GM18508 (cell line): ENCODE measurements around the gene ABCG5.

ENCODE experiments used
- ATAC-seq: cut with Tn5 transposase; IDR thresholded peaks from one replicate; pipeline ENCODE4 v1.9.1; 2021; ENCODE audit warnings: moderate number of reproducible peaks; ENCODE audit not compliant: insufficient read depth, unreplicated experiment

The ABCG5 gene

DNA sequence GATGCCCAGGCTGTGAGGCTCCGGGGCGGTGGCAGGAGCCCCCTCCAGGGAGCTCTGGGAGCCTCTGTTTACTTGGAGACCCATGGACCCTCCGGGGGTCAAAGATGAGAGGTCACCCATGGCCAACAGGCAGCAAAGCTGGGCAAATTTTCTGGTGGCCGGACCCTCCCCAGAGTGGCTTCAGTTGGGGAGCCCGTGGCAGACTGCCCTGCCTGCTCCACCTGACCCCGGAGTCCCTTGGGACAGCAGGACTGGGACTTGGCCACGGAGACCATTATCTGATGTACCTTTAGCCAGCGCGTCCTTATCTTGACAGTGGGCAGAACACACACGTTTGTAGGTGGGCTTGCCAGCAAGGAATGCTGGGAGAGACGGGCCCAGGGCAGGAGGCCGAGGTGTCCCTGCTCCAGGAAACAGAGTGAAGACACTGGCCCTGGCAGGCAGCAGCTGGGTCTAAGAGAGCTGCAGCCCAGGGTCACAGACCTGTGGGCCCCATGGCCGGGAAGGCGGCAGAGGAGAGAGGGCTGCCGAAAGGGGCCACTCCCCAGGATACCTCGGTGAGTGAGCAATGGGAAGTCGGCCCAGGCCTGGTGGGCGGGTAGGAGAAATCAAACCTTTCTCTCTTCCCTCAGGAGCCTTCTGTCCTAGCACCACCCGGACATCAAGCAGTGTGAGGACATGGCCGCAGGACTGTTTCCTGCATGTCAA is at the start of gene ABCG5, which contains the start of gene ABCG8:
Gene ABCG5 (minus strand): TSS at position 280 of the 708 bp plus-strand sequence. CDS start 160 bp downstream, at position 120.
Gene ABCG8 (plus strand): TSS at position 412 of the 708 bp plus-strand sequence. CDS start 83 bp downstream, at position 495.
- no peak for ATAC-seq

GRCh38 chr2:43887176-43887575 is 48.5 kb upstream of the ABCG5 start:
- ATAC-seq: no peak

- no peak for ATAC-seq
These were observed 46.5 kb upstream of the ABCG5 start for GRCh38 chr2:43885132-43885632.

DNA sequence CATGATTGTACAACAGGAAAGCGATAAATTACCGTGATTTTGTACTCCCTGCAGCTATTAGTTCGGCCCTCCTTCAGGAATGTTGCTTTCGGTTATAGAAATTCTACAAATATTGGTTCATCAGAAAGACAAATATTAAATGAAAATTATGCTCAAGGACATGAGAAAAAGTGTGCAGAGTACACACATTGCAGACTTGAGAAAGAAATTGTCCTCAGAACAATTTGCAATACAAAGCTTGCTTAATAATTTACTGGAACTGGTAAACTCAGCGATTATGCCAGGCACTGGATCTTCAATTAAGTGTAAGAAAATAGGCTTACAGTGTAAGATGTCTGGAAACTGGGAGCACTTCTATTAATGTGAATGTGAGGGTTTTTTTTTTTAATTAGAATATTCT is 46.0 kb upstream of the ABCG5 start:
- ATAC-seq: no peak

- no peak for ATAC-seq
These were observed 43.7 kb upstream of the ABCG5 start for GRCh38 chr2:43882312-43882711.

GRCh38 chr2:43880952-43881351 is 42.3 kb upstream of the ABCG5 start:
- no peak for ATAC-seq

- ATAC-seq: no peak
These were observed 41.8 kb upstream of the ABCG5 start for GRCh38 chr2:43880471-43880870.

- ATAC-seq: no peak
These were observed 40.6 kb upstream of the ABCG5 start for GRCh38 chr2:43879261-43879660.

DNA sequence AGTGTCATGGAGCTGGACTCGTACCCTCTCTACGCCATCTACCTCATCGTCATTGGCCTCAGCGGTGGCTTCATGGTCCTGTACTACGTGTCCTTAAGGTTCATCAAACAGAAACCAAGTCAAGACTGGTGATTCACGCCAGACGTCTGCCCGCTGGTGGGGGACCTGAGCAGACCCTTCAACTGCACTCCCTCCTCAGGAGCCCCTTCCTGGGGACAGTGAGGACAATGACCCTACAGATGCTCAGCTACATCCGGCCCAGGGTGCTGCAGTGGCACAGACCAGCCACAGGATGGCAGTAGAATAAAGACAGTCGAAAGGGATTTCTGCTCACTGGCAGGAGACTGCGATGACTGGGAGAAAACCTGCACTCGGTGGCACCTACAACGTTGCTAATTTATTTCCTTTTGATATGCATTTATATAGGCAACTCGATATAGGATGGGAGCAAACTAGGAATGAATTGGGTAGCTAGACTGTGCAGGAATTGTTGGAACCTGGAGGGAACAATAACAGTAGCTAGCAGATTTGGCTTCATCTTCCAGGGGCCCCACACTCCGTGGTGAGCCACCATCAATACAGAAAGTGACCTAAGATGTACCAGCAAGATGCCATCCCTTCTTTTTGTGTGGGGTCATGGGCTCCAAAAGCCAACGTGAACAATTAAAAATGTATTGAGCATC is 39.3 kb upstream of the ABCG5 start:
- no peak for ATAC-seq

DNA sequence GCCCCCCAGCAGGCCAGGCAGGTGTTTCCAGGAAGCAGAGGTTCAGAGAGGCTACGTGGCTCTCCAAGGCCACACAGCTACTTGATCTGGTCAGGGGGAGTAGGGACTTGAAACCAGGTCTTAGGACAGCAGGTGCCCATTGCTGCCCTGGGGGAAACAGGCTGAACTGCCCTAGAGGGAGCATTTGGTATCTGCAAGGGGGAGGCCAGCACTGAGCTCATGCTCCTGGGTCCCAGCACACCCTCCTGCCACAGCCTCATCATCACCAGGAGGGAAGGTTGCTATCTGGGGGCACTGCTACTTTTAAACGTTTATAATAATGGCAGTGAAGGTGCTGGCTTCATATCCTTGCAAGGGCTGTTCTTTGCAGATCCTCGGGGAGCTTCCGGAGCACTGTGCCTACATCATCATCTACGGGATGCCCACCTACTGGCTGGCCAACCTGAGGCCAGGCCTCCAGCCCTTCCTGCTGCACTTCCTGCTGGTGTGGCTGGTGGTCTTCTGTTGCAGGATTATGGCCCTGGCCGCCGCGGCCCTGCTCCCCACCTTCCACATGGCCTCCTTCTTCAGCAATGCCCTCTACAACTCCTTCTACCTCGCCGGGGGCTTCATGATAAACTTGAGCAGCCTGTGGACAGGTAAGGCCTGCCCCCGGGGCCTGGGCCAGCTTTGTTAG is 36.3 kb upstream of the ABCG5 start:
- no peak for ATAC-seq

DNA sequence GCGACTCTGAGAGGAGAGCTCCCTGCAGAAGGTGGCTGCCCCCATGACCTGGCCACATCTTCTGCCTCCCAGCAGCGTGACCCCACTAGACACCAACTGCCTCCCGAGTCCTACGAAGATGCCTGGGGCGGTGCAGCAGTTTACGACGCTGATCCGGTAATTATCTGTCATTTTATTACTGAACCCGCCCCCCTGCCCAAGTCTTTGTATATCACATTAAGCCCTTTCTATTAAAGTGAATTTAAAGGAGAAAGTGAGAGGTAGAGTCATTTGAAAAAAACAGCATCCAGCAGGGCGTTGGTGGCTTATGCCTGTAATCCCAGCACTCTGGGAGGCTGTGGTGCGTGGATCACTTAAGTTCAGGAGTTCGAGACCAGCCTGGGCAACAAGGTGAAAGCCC is 33.5 kb upstream of the ABCG5 start:
- ATAC-seq: no peak

- ATAC-seq: no peak
These were observed 16.7 kb upstream of the ABCG5 start for GRCh38 chr2:43855292-43855691.

DNA sequence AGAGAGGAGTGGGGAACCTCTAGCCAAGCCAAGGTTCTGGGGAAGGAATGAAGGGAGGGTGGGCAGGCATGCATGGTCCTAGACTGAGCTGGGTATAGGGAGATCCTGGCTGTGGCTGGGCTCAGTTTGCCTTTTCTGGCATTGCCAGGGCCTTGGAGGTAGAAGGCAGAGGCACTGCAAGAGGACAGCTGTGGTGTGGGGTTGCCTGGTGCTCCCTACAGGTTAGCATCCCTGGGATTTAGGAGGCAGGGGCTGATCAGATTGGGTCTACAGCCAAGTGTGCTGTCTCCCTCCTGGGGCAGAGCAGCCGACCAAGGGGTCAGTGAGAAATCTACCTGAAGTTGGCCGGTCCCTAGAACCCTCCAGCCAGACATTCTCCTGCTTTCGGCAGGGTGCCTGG is 16.0 kb upstream of the ABCG5 start:
- ATAC-seq: no peak

- no peak for ATAC-seq
These were observed 14.8 kb upstream of the ABCG5 start for GRCh38 chr2:43853141-43854081.

GRCh38 chr2:43852196-43852730 is 13.6 kb upstream of the ABCG5 start:
- no peak for ATAC-seq

DNA sequence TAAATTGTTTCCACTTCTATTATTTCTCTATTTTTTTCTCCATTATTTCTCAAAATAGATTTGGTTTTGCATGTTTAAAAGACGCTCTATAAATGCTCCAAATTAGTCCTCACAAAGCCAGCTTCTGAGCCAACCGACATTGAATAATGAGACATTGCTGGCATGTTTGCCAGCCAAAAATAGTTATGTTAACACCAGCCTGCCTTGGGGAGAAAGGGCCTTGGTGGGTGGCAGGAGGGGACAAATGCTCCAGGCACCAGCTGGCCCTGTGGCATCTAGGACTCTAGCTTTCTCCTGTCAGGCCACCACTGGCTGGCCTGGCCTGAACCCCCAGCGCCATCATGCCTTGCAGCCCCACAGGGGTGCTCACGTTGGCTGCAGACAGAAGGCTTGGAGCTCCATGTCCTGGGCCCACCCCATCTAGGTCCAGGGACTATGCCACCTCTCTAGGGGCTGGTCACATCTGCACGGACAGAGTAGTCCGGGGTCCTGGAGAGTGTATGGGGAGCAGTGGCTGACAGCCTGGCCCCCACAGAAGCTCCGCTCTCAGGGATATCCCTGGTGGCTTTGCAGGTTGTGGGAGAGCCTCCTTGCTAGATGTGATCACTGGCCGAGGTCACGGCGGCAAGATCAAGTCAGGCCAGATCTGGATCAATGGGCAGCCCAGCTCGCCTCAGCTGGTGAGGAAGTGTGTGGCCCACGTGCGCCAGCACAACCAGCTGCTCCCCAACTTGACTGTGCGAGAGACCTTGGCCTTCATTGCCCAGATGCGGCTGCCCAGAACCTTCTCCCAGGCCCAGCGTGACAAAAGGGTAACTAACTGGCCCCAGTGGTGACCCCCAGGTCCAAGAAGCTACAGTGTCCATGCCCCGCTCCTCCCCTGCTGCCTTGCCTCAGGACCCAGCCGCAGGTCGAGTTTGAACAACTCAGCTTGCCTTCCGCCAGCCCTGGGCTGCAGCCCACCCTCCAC is 12.7 kb upstream of the ABCG5 start:
- no peak for ATAC-seq

- no peak for ATAC-seq
These were observed 9.6 kb upstream of the ABCG5 start for GRCh38 chr2:43848214-43848613.

DNA sequence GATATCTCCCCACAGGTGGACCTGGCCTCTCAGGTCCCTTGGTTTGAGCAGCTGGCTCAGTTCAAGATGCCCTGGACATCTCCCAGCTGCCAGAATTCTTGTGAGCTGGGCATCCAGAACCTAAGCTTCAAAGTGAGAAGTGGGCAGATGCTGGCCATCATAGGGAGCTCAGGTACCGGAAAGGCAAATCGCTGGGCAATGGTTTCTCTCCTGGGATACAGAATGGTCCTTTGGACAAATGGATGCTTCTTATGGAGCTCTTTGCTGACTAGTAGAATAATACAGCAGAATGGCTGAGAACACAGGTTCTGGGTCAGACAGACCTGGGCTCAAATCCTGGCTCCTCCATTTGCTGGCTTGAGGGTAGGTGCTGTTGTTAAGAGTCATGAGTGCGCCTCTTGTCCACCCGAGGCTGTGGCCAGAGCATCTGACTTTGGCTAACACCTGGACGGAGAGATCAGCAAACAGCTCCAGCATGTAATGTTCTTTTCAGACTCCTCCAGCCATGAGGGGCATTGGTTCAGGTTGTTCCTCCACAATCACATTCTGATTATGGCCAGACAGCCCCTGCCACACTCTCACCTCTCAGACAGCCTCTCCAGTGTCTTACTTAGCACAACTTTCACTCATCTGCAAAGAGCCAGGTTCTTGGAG is 7.6 kb upstream of the ABCG5 start:
- ATAC-seq: no peak
